ENCODE measurements around the gene PCDH1. TPM values are rescaled to one million over a fixed set of nuclear protein-coding genes. Genes with fewer than 3 reads are reported as not detected.

PCDH1 gene
- total and polyA plus RNA-seq, 2 of the 8 experiments (the other 6 are each of a cell fraction or from before 2014, with no cell fraction given), result 101 to 102 TPM

- TF ChIP-seq ATF2 (IDR thresholded peaks at IDR 0.05; ENCODE audit: low read length), result no peak
- no peak for TF ChIP-seq BACH1 (IDR thresholded peaks at IDR 0.05; ENCODE audit: low read length)
Measured at GRCh38 chr5:141855265-141856036, 22.8 kb downstream of the PCDH1 start (continued).

All from H1 (cell line).